Natural killer cell (primary cell): ENCODE data around the gene BICDL1. TPM values are rescaled to one million over a fixed set of nuclear protein-coding genes. Genes with fewer than 3 reads are reported as not detected.

Experiments
- ATAC-seq, 3 donors: fragments of 150-1000 bp in 2 of 3; fragments of 200-7000 bp in 1 of 3; cut with Tn5 transposase; 1 replicate in 1 of 3; 2 replicates in 2 of 3; pipeline ENCODE4 v1.10.0; 2021; ENCODE audit warnings: mild to moderate bottlenecking in 2 of 3, moderate library complexity in 2 of 3
- DNase-seq, 2 donors: peaks; one replicate each; pipeline versions ENCODE4 v3.0.0 to v3.0.0-alpha.2; 2013 to 2021; ENCODE audit warnings: mixed read lengths in 1 of 2
- H3K27ac ChIP-seq: one replicate; pipeline ENCODE4 v1.5.1; 2013; ENCODE audit warnings: mild to moderate bottlenecking, low read length
- H3K27me3 ChIP-seq: one replicate; pipeline ENCODE4 v1.6.1; 2013; ENCODE audit warnings: low read length; ENCODE audit not compliant: control insufficient read depth, insufficient read depth
- H3K36me3 ChIP-seq: one replicate; pipeline ENCODE4 v1.6.1; 2013; ENCODE audit warnings: low read length; ENCODE audit not compliant: control insufficient read depth, insufficient read depth
- H3K4me1 ChIP-seq: one replicate; pipeline ENCODE4 v1.6.1; 2013; ENCODE audit warnings: low read length; ENCODE audit not compliant: control insufficient read depth, insufficient read depth
- H3K4me3 ChIP-seq: one replicate; pipeline ENCODE4 v1.5.1; 2013; ENCODE audit warnings: low read length
- H3K9me3 ChIP-seq: one replicate; pipeline ENCODE4 v1.6.1; 2013; ENCODE audit warnings: low read length; ENCODE audit not compliant: control insufficient read depth, insufficient read depth
- H3K27ac Mint-ChIP-seq, 2 donors: one replicate each; pipeline ENCODE4 v1.8.0; 2022; ENCODE audit warnings: mild to moderate bottlenecking in 2 of 2, mixed read lengths in 2 of 2, moderate library complexity in 1 of 2
- H3K27me3 Mint-ChIP-seq, 2 donors: one replicate each; pipeline ENCODE4 v1.8.0; 2022; ENCODE audit warnings: low read depth in 2 of 2, mixed read lengths in 2 of 2
- H3K36me3 Mint-ChIP-seq: one replicate; pipeline ENCODE4 v1.8.0; 2022; ENCODE audit warnings: mixed read lengths
- H3K4me1 Mint-ChIP-seq, 2 donors: one replicate each; pipeline ENCODE4 v1.8.0; 2022; ENCODE audit warnings: mixed read lengths in 2 of 2
- H3K4me3 Mint-ChIP-seq: one replicate; pipeline ENCODE4 v1.8.0; 2022; ENCODE audit warnings: mild to moderate bottlenecking, moderate library complexity, mixed read lengths
- H3K9me3 Mint-ChIP-seq, 2 donors: one replicate each; pipeline ENCODE4 v1.8.0; 2022; ENCODE audit warnings: mixed read lengths in 2 of 2
- CTCF ChIP-seq: fragments of 200-600 bp; IDR thresholded peaks from one replicate; pipeline ENCODE4 v1.8.0; 2022; ENCODE audit warnings: antibody characterized with exemption
- WGBS: methylation state at CpG from one replicate; pipeline ENCODE4 v1.1.7; 2013; ENCODE audit warnings: missing lambda C conversion rate; ENCODE audit not compliant: insufficient coverage; 5-methylcytosine and 5-hydroxymethylcytosine counted together
- intact Hi-C: fragments of 100-400 bp; cut with micrococcal nuclease; formaldehyde crosslinking; loops from one replicate; pipeline ENCODE4 v1.14.2; 2022
- total RNA-seq, 4 donors: library from RNA; stranded (reverse); fragments of 120-200 nt in 1 of 4; gene quantifications; one replicate each; pipeline versions ENCODE4 v1.2.3 to v1.2.4, GENCODE V29; 2013 to 2022

Gene BICDL1
- total RNA-seq, 3 donors from 2014 or later (not counting 1 experiment from before 2014, with no cell fraction given): 29.3 to 37.1 (median 34.3) TPM

DNA sequence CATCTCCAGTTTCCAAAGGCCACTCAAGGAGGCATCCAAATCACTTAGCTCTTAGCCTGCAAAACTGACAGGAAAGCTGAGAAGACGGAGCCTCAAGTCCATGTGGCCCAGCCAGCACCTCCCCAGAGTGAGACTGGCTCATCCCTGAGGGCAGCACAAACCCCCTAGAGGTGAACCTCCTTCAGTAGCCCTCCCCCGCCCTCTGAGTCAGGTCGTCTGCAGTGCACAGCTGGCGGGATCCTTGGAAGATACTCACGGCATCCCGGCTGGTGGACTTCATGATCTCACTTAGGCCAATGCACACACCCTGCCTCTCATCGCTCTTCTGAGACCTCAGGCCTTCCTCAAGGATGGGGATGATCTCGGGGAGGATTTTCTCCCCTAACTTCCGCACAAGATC, 151.6 kb downstream of the BICDL1 start:
- H3K27ac ChIP-seq: no peak overlapping the region
- no peak overlapping the region for H3K4me3 ChIP-seq
- peaks cover 90% of the 10 kb centered on the region for H3K36me3 ChIP-seq
- no peak for TF ChIP-seq CTCF
- Mint-ChIP-seq H3K36me3 (peaks cover 21% of the 10 kb centered on the region), H3K27me3 (no peaks in the 10 kb centered on the region), H3K4me1 (no peaks in the 10 kb centered on the region), H3K27ac (no peak overlapping the region), H3K4me3 (no peak overlapping the region), H3K9me3 (no peaks in the 10 kb centered on the region)
- WGBS: 97% methylated on average over 9 of the region's 9 CpGs
- no peaks in the 10 kb centered on the region for H3K27me3 ChIP-seq
- intact Hi-C loops: no loop called here
- DNase-seq (no peak), ATAC-seq (no peak)
- no peaks in the 10 kb centered on the region for H3K9me3 ChIP-seq
- H3K4me1 ChIP-seq: no peaks in the 10 kb centered on the region

DNA sequence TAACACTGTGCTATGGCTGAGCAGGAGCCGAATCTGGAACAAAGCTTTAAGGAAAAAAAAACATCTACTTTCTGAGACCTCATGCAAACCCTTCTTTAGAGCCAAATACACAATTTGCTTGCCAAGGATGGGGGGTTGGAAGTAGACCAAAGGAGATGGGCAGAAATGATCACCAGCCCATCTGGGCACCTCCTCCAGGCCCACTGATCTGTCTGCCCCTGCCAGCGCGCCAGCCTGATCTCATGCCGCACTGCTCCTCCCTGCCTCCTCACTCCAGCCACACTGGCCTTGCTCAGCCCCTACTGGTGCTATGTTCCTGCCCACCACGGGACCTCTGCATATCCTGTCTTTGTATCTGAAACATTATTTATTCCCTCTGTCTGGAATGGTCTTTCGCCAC, 152.3 kb downstream of the BICDL1 start:
- Histone ChIP-seq H3K27ac (no peak overlapping the region), H3K36me3 (peaks cover 90% of the 10 kb centered on the region), H3K4me1 (no peaks in the 10 kb centered on the region), H3K9me3 (no peaks in the 10 kb centered on the region), H3K27me3 (no peaks in the 10 kb centered on the region), H3K4me3 (no peak overlapping the region)
- 96% methylated on average over 6 of the region's 6 CpGs for WGBS
- no peak for TF ChIP-seq CTCF
- DNase-seq: no peak
- H3K9me3 Mint-ChIP-seq: no peaks in the 10 kb centered on the region
- H3K4me3 Mint-ChIP-seq: no peak overlapping the region
- H3K27me3 Mint-ChIP-seq: no peaks in the 10 kb centered on the region
- intact Hi-C loops: no loop called here
- H3K27ac Mint-ChIP-seq: no peak overlapping the region
- H3K36me3 Mint-ChIP-seq: peaks cover 21% of the 10 kb centered on the region
- no peak for ATAC-seq
- H3K4me1 Mint-ChIP-seq: no peaks in the 10 kb centered on the region

GRCh38 chr12:120142231-120142877, 153.3 kb downstream of the BICDL1 start:
- H3K27ac Mint-ChIP-seq: no peak overlapping the region
- DNase-seq (no peak), ATAC-seq (no peak)
- H3K9me3 Mint-ChIP-seq: no peaks in the 10 kb centered on the region
- Histone ChIP-seq H3K9me3 (no peaks in the 10 kb centered on the region), H3K27me3 (no peaks in the 10 kb centered on the region), H3K36me3 (peaks cover 90% of the 10 kb centered on the region), H3K4me3 (no peak overlapping the region), H3K27ac (no peak overlapping the region), H3K4me1 (no peaks in the 10 kb centered on the region)
- intact Hi-C loops: no loop called here
- no peak overlapping the region for H3K4me3 Mint-ChIP-seq
- TF ChIP-seq CTCF: no peak
- no peaks in the 10 kb centered on the region for H3K27me3 Mint-ChIP-seq
- 97% methylated on average over 11 of the region's 14 CpGs for WGBS
- H3K4me1 Mint-ChIP-seq: no peaks in the 10 kb centered on the region
- peaks cover 22% of the 10 kb centered on the region for H3K36me3 Mint-ChIP-seq

Other genes with a start within 250 kb of the BICDL1 start
- 1 to 10 TPM; 2.8 to 4.2 (median 3.6) TPM for gene CIT, start 111.9 kb upstream of the BICDL1 start, total RNA-seq
- 10 to 100 TPM; 65.0 to 85.9 (median 81.2) TPM for gene RAB35, start 127.5 kb downstream of the BICDL1 start, total RNA-seq
- 100 to 1,000 TPM; 119 to 141 (median 120) TPM for gene GCN1, start 205.5 kb downstream of the BICDL1 start, total RNA-seq
- 100 to 1,000 TPM; 587 to 791 (median 689) TPM for gene RPLP0, start 211.9 kb downstream of the BICDL1 start, total RNA-seq